NCI-H1436 (cell line): ENCODE data around the gene SLC4A7.
A peak's percentile ranks its signal among the peaks of the same experiment; 100 is the strongest.
"Not testable (repeated sequence)": the region's sequence is repeated elsewhere in the genome, so short reads cannot be mapped to it uniquely, and the experiment has no call there.

Source experiments
- DNase-seq: peaks from one replicate; lab custom pipeline; 2025; lab: John Stamatoyannopoulos, UW

The SLC4A7 gene

GRCh38 chr3:27429909-27430308, 54.3 kb downstream of the SLC4A7 start:
- DNase-seq, result no peak

- no peak for DNase-seq
Measured at GRCh38 chr3:27428446-27428845, 55.7 kb downstream of the SLC4A7 start.

- no peak for DNase-seq
Measured at GRCh38 chr3:27426926-27427325, 57.3 kb downstream of the SLC4A7 start.

GRCh38 chr3:27425896-27426565, 58.2 kb downstream of the SLC4A7 start:
- no peak for DNase-seq

DNA sequence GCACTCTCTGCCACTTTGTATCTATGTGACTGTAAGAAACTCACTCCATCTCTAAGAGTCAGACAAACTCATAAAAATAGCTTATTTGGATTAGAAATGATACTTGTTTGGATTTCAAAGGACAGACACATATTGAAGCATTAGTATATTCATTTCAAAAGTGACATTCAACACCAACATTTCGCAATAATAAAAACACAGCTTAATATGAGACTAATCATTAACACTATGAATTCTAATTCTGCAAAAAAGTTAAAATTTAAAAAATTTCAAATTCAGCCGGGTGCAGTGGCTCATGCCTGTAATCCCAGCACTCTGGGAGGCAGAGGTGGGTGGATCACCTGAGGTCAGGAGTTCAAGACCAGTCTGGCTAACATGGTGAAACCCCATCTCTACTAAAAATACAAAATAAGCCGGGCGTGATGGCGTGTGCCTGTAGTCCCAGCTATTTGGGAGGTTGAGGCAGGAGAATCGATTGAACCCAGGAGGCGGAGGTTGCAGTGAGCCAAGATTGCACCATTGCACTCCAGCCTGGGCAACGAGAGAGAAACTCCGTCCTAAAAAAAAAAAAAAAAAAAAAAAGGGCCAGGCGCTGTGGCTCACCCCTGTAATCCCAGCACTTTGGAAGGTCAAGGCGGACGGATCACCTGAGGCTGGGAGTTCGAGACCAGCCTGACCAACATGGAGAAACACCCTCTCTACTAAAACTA, 59.2 kb downstream of the SLC4A7 start:
- not testable (repeated sequence) for DNase-seq

- DNase-seq, result no peak
Measured at GRCh38 chr3:27423463-27423862, 60.7 kb downstream of the SLC4A7 start.

DNA sequence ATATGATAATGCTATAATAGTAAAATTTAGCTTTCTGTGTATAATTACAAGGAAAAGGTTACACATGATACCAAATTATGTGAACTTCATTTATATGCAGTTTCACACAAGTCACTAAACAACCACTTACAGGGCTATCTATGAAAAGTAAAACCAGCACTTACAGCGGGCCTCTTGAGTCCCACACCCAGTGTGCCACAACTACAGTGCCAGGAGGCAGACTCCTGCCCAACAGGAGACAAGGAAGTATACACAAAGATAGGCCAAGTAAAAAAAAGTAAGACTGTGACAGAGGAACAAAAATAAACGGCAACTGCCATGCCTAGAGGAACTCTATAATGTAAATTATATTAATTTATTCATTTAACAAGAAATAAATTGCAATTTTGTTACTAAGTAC, 61.6 kb downstream of the SLC4A7 start:
- no peak for DNase-seq

DNA sequence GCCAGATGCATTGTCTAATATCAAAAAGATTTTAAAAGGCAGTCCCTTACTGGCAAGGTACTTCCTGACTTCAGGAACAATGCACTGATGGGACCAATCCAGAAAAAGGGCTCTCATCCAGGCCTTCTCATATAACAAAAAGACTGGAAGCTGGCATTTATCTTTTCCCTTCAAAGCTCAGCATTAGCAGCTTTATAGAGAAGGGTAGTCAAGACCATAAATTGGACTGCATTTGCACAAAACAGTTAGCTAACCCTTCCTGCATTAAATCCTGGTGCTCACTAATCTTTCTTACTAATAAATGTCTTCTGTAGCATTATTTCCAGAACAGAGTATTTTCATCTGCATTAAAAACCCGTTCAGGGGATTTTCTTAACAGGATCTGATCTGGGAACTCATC, 69.0 kb downstream of the SLC4A7 start:
- no peak for DNase-seq

GRCh38 chr3:27392950-27393679, 91.1 kb downstream of the SLC4A7 start:
- no peak for DNase-seq

- not testable (repeated sequence) for DNase-seq
Measured at GRCh38 chr3:27392414-27392813, 91.8 kb downstream of the SLC4A7 start.

GRCh38 chr3:27391796-27392195, 92.4 kb downstream of the SLC4A7 start:
- DNase-seq, result no peak

GRCh38 chr3:27387625-27388024, 96.6 kb downstream of the SLC4A7 start:
- no peak for DNase-seq

DNA sequence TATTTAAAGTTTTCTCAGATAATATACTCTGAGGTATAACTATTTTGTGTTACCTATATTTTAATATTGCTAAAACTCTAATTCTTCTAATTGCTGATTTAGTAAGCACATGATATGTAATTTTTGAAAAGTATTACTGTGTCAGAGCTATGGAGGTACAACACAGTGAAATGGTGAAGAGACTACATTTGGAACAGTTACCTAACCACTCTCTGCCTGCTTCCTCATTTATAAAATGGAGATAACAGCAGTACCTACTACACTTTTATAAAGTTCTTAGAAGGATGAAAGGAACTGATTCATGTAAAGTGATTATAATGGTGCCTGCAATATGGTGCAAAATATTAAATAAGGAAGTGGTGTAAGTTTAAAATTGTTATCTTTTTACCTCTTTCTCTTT, 98.7 kb downstream of the SLC4A7 start:
- DNase-seq, result no peak

DNA sequence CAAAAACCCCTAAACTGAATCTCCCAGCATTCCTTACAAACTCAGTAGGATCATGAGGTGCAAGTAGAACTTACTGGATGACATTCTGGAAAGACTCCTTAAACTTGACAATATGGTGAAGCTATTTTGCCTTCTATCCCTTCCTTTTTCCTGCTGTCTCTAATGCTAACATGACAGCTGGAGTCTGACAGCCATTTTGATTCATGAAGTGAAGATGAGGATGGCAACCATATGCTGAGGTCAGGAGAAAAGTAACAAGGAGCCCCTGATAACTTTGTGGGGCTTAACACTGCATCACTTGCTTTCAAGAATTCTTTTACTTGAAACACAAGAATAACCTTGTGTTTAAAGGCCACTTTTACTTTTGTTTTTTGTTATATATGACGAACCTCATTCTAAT, 100.0 kb downstream of the SLC4A7 start:
- no peak for DNase-seq

DNA sequence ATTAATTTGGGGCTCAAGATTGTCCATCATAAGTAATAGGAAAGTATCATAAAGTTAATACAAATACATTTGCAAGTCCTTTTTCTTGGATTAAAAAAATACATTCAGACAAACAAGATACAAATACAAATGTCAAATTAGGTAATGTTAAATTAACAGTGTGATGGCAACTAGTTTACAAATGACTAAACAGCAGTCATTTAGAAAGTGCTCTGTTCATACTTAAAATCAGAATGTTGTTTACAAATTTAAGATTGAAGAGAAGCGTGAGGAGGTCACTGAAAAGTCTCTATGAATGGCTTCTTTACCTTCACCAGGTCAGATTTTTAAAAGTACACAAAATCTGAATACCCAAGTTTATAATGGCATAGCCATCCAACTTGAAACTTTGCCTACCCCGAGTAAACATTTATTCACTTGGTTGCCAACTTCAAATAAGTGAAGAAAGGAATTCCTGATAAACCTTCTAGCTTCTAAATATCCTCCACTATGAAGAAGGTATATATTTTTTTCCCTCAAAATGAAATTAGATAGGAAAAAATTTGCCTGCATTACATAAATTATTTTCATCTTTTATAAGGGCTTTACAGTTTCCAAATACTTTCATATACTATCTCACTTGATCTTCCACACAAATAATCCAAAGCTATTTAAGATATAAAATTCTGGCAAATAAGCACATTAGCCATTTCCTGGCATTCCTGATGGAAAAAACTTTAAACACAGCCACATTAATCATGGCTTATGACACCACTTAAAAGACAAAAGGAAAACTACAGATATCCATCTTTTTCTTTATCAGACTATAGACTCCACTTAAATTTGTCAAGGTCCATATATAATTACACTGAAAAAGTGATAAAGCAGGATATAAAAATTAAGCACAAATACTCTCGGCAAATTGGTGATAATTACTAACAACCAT, 103.5 kb downstream of the SLC4A7 start:
- DNase-seq, result no peak

GRCh38 chr3:27378331-27378730, 105.9 kb downstream of the SLC4A7 start:
- no peak for DNase-seq

GRCh38 chr3:27376109-27376772, 107.9 kb downstream of the SLC4A7 start:
- DNase-seq, result no peak

- peak; percentile 74 for DNase-seq
Measured at GRCh38 chr3:27368831-27369607, 115.2 kb downstream of the SLC4A7 start, which contains the start of gene NEK10. Gene NEK10, minus strand, starts transcription at chr3:27369383. Its CDS starts 16,501 bp downstream, at chr3:27352882.

- DNase-seq, result no peak
Measured at GRCh38 chr3:27366062-27366591, 118.1 kb downstream of the SLC4A7 start.
